TTC549 (cell line): ENCODE data around the gene P2RY13.

Experiments
- FAIRE-seq: peaks from 2 replicates; lab custom pipeline; 2012; peaks lifted over from hg19 to GRCh38; lab: Jason Lieb, UNC

Gene P2RY13

DNA sequence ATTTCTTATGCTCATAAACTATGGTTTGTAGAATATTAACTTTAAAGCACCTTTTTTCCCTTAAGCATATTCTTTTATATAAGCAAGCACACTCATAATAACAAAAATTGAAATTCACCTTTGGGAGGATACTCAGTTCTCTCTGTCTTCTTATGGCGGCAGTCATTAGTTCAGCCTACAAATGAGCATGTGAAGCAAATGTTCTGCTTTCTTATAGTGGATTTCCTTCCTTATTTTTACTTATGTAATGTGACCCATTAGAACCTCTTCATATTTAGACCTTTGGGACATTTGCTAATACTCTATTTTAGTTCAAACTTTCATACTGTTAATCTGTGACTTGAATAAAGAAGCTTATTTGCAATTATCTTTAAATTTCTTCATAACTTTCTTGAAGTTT is at the start of gene P2RY13:
P2RY13 (minus strand) TSS at position 187 of the 400 bp plus-strand sequence; CDS start at position 166, 21 bp downstream.
- FAIRE-seq, result no peak

DNA sequence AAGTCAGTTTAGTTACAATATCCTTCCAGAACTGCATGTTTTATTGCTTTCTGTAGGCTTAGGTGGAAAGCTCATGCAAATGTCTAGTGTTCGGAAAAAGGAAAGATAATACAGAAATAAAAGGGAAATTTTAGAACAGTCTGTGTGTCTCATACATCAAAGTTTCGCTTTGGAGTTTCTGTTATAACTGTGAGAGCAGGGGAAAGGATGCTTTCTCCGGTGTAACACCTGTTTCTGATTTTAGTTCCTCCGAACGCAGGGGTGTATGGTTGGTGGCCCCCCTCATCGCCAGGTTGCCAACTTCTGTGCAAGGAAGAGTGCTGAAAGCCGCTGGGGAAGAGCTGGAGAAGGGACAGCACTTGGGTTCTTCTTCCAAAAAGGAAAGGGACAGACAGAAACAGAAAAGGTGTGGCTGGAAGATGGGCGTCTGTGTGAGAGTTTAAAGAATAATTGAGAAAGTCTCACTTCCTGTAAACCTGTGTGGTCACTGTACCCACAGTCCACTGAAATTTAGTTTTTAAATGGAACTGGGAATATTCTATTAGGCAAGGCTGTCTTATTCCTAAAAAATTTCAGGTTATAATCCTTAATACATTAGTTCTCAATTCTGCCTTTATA is 48.5 kb upstream of the P2RY13 start:
- FAIRE-seq, result no peak

DNA sequence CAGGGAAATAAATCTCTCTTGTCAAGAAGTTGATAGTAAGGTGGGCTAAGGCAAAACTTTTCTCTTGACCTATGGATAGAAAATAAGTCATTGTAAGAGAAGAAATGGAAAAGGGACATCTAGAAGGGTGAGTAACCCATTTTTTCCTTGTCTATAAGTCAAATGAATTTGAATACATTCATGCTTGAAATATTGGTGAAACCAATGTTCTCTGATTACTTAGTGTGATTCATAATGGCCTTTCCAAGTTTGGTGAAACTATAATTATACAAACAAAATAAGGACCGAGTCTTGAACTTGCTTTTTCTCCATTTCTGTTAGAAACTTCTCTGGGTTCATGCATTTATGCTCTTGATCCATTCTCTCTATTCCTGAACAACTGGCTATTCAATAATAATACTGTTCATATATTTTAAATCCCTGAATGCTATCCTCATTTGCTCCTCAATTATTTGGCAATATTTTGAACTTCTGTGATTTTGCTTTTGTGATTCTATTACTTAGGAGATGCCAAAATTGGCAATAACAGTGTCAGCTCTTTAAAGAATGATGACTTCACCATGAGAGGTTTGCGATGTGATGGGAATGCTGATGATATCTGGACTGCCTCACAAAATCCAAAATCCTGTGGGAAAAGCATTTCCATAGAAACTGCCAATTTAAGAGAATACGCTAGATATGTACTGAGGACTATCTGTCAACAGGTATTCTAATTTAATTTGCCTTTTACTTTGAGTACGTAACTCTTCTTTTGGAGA is 42.9 kb upstream of the P2RY13 start:
- FAIRE-seq, result no peak

DNA sequence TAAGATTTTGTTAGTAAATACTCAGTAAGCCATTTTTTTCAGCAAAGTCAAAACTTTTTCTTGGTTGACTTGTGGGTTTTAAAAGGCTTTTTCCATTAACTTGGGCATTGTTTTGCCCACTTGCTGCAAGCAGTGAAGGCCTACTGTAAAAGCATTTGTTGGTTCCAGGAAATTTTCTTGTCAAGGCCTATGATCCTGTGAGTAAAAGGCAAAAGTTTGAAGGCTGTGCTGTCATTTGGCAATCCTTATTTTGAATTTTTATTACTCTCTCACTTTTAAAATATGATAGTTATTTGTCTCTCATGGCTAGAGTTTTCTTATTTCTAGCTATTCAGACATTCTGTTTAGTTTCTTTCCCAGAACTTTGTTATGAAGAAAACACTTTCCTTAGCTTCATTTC is 42.2 kb upstream of the P2RY13 start:
- no peak for FAIRE-seq

DNA sequence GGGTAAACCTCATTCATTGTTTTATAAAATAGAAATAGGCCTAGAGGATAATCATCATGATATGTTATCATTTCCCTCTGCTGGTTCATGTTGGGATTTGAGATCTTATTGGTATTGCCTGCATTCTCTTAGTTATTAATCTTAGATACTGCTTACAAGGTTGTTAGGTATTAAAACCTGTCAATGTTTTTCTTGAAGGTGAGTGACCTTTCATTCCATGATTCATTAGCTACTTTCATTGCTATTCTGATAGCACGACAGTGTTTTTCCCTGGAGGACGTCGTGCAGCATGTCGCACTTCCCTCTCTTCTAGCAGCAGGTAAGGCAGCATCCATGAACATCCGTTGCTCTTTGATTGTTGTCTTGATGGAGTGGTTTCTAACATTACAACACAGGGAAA is 38.1 kb upstream of the P2RY13 start:
- FAIRE-seq, result no peak

DNA sequence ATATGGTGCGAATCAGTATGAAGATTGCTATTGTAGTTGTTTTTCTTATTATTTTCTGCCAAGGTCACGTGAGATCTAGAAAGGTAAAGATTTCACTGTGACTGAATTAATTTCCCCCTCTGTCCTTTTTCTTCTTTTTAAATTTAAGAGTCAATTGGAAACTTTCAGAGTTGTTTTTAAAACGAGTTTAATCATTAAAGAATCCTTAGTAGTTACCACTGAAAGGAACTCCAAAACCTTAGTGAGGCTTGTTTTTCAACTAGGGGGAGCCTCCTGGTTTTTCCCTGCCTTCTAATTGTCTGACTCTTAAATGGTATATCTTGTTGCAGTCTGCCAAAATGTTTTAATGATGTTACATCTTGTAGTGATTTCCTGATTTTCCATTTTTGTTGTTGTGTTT is 37.6 kb upstream of the P2RY13 start:
- no peak for FAIRE-seq

DNA sequence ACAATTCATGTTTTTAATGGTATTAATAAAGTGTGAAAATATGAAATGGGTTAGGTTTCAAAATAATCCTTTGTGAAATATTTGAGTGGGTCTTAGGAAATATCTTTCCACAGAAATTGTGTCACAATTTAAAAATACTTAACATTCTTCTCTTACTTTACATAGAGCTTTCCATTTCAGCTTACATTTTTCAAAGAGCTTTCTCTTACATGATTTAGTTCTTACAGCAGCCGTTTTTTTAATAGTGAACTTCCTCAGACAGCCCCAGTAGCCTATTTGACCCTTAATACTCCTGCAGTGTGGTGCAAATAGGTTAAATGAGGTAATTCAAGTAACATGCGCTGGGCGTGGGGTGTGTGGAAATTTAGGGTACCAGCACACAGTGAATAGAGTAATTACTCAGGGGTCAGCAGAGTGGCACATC is 33.4 kb upstream of the P2RY13 start:
- no peak for FAIRE-seq

DNA sequence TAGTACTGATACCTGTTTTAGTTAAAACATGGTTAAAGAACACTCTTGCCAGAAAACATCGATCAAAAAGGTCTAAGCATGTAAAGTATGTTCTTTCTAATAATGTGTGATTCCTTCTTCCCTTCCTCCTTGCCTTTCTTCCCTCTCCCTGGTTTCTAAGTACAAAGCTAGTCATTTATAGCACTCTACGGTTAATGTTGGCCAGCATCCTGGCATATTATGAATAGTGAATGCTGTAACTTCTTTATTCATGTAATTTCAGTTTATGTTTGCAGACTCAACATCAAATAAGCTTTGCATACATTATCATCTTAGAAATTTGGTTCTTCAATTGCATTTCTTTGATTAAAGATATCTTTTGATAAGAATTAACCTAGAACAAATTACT is 28.1 kb upstream of the P2RY13 start:
- no peak for FAIRE-seq

DNA sequence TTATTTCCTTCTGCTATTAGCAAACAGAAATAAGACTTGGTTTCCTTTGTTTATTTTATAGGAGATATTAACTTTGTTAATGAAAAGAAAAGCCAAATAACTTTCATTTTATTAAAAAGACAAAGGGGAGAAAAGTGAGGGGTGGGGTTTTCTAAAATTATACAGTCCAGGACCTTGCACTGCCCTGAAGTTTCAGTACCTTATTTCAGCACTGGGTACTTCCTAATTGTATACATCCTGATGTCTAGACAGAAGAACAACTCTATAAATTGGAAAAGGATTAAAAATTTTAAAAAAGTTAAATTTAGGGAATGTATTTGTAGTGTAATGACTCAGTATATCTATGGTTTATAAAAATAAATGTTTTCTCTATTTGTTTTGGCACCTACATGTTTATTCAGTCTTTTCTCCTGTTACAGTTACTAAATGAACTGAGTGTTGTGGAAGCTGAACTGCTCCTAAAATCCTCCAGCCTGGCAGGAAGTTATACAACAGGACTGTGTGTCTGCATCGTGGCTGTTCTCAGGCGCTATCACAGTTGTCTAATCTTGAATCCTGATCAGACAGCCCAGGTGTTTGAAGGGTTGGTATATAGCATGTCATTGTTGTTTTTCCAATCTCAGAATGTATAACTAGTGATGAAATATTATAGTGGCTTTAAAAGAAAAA is 27.6 kb upstream of the P2RY13 start:
- FAIRE-seq, result no peak

DNA sequence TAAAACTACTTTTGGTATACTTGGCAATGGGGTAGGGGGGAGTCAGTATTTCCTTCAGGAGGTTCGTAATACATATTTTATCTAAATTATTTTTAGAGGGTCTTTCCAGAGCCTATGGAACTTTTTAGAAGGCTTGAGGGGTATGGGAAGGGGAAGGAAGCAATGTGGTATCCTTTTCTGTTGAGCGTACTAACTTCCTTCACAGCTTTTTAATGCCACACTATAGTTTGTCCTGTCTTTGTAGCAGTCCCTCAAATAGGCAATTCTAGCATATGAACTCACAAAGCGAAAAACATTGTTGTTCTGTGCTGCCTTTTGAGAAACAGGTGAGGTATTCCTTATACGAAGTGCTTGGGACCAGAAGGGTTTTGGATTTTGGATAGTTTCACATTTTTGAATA is 22.3 kb upstream of the P2RY13 start:
- FAIRE-seq, result no peak

DNA sequence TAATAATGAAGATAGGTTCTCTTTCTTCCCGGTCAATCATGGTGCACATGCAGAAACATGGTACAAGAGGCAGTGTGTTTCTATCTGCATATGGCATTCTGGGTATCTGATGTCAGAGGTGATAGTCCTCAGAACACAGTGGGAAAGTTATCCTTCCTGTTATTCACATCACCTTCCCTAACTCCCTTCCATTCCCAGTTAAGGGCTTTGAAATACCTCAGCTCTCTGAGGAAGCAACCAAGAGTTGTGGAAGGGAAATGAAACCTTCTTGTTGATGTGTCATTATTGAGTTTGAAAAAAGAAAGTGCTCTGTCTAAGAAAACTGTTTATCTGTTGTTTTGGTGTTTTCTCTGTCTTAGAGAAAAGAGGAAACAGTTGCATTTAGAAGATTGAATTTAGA is 21.9 kb upstream of the P2RY13 start:
- FAIRE-seq, result no peak

DNA sequence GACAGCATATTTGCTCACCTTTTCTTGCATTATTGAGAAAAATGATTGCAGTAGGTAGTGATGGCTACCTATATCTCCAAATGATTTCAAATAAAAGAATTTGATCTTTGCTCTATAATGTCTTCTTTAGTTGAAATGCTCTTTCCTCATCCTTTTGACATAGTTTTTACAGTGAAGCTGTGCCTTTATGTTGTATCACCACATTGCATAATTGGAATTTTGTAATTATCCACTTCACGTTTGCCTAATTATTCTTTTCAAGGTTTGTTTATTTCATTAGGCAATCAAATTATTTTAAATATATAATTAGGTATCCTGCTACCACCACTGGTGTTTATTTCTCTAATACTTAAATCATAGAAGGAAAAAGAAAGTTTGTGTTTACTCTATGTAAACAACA is 21.3 kb upstream of the P2RY13 start:
- FAIRE-seq, result no peak

DNA sequence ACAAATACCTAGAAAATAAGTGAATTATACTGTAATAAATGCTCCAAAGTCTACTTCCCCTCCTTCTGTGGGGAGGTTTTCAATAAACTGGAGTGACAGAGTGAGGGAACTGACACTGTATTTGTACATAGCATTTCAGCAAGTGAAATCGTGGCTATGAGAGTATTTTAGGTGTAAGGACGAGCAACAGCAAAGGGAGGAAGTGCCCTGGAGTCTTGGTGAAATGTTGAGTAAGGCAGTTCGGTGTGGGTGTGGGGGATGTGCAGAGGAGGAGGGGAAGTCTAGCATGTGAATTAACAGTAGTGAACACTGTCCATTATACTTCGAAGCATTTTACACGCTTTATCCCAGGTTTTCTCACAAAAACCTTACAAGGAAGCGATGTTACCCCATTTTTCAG is 18.1 kb upstream of the P2RY13 start:
- FAIRE-seq, result no peak

DNA sequence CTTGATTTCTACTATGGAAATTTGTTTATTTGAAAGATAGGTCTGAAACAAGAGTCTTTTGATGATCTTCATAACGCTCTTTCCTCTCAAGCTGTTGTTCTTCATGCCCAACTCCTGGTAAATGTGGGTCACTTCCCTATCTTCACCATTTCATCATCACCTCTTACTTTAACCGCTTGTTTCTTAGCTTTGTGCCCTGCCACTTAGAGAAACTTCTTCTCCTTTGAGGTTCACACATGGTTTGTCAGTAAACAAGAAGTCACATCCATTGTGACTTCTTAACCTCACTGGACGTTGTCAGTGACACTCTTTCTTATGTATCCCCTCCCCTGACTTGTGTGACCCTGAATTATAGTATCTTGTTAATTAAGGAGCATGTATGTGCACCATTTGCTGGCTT is 16.9 kb upstream of the P2RY13 start:
- no peak for FAIRE-seq

DNA sequence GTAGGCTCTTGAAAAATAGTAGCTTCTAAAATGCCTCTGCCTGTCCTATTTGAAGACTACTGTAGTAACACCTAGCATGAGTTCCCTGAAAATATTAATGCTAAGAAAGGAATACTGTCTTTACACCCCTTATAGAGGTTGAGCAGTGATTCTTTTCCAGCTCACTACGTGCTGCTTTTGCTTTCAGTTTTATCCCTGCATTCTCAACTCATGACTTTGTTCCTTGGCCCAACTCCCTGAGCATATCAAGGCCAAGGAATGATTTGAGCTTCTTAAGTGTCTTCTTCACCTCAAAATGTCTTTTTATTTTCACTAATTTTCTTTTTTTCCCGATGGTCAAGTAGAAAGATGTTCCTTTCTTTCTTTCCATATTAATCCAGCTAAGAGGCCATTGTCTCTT is 16.5 kb upstream of the P2RY13 start:
- FAIRE-seq, result no peak

DNA sequence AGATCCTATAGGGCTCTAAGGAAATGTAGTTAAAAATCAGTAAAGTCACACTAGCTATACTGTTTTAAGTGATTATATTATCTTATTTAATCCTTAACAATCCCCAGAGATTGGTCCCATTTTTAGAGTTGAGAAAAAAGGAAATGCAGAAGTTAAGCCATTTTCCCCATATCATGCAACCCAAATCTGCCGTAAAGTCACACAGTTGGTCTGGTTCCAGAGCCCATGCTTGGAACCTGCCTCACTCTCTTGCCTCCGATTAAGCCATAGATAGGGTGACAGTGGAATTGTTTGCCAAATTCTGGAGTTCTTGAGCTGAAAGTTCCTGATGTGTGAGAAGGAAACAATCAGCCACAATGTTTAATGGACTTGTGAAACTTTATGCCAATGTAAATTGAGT is 2.3 kb upstream of the P2RY13 start:
- no peak for FAIRE-seq

DNA sequence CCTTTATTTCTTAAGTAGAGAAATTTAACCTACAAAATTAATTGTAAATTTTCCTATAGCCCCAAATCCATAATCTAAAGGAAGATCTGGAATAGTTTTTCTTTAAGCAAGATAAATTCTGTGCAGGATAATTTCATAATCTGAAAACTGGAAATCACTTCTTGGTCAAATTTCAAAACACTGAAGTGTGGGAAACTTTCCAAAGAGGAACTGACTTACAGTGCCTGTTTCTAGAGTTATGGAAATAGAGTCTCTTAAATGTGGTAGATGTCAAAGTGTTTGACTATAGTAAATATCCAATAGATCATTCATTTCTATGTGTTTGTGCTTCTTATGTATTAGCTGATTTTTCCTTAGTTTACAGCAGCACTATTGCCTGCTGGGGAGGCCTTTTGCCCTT is 1.6 kb upstream of the P2RY13 start:
- FAIRE-seq, result no peak

DNA sequence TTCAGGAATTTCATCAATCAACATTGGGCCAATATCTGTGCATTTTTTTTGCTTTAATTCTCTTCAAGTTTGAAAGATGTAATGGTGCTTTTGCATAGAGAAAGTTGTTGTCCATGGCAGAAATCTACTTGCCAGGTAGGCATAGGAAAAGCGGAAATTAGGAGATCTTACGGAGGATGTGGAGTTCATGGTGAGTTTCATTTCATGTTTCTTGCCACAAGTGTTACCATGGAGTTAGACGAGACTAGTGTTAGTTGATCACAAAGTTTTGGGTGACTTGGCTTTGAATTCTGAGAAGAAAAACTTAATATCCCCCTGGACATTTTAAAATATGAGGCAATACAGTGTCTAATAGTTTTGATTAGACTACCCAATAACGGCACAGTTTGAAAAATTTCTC is 1.0 kb upstream of the P2RY13 start:
- FAIRE-seq, result no peak

DNA sequence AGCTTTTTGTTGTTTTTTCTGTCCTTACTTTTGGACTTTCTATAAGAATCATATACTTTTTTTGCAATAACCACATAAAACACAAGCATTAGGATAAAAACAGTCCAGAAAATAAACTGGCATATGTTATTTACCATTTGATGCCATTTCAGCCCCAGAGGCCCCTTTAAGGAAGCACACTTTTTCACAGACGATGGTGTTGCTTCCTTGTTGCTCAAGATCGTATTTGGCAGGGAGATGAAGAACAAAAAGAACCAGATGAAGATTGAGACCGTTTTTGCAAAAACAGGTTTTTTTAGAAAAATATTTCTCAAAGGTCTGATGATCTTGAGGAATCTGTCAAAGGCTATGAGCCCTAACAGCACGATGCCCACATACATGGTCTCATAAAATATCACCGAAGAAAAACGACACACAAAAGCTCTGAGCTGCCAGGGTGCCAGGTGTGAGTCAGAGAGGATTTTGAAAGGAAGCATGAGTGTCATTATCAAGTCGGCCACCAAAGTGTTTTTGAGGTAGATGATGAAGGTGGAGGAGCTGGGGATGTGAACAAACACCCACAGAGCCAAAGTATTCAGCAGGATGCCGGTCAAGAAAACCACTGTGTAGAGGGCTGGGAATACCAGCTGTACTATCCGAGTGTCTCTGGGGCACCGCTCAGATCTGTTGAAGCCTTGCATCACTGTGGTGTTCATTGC is 902 bp downstream of the P2RY13 start:
- no peak for FAIRE-seq

DNA sequence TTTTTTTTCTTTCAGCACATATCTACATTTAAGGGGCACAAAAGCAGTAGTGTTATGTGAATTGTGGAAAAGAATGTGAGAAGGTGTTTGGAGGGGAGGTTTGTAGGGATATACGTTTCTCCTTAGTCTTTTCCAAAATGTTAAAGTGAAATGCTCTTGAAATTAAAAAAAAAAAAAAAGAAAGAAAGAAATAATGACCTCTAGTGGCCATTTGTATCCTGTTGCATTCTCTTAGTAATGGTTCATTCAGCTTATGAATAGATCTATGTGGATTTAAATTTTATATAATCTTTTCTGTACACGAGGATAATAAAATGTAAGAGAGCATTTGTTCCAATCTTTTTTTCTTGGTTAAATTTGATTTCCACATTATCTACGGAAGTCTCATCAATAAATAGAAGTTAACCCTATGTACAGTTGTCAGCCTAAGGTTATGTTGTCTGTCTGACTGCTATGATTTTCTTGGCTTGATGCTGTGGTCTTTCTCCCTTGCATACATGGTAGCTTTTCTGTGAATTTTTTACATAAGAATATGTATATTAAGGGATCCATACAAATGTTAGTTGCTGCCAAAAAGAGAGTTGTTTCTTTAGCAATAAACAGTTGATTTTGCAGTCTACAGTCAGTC is 1.7 kb downstream of the P2RY13 start:
- FAIRE-seq, result peak; percentile 83

DNA sequence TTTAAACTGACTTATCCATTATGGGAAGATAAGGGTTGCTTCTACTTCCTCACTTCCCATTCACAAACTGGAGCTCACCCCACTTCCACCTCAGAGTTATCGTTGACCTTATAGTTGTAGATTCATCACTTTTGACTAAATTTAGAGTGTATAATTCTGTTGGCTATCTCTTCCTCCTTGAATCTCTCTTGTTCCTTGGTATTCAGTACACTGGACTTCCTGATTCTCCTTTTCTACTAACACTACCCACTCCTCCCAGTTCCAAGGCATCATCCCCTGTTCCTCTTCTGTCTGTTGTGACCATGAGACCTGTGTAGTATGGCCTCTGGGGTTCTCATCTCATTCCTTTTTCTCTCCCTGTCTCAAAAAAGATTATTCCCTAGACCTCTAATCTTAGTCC is 6.8 kb downstream of the P2RY13 start:
- no peak for FAIRE-seq

DNA sequence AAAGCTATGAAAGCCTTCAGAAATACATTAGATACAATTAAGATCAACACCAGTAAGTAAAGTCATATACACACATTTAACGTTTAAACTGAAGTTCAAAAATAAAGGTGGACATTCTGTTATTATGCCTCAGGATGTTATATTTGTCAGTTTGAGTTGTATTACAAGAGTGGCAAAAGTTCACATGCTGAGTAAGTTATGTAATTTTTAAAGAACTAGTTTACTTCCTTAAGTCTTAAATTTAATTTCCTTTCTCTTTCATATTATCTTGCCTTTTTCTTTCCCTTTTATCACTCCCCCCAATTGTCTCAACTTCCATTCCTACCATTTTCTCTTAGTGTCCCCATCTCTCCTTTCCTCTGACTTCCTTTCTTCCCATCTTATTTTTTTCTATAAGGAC is 7.8 kb downstream of the P2RY13 start:
- no peak for FAIRE-seq

DNA sequence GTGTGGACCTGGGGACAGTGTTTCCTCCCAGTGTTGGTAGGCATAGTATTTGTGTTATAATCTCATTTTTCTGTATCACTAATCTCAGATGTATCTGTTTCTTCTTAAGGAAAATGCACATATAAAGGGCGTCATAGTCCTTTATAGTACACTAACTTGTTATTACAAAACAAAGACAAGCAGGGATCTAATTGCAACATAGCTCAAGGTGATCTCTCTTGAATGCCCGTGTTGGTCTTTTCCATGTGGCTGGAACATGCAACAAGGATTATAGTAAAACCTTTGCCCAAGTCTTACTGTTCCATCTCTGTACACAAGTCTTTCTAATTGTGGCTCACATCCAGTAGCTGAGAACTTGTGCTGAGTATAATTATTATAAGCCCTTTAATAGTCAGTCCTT is 9.2 kb downstream of the P2RY13 start:
- FAIRE-seq, result no peak
